GM04504 (cell line): Measurements from ENCODE around the gene FAIM2.

Source experiments
- DNase-seq: peaks from one replicate; pipeline ENCODE4 v3.0.0-alpha.2; 2012; ENCODE audit warnings: low read depth

FAIM2 gene

DNA sequence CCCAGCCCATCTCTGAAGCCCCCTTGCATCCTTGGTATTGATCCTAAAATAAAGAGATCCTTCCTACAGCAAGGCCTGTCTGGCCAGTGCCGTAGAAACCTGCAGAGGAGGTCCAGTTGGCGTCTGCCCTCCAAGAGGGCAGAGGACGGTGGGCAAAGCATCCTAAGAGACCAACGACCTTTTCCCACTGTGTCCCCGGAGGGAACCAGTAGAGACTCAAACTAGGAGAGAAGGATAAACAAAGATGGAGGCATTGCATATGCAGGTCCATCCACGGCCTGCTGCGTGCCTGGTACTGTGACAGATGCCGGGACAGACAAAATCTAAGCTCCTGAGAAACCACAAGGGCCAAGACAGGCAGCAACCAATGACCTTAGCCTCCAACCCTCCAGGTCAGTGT is 79.3 kb downstream of the FAIM2 start:
- no peak for DNase-seq

- no peak for DNase-seq
These were observed 79.7 kb downstream of the FAIM2 start for GRCh38 chr12:49823951-49824350.

DNA sequence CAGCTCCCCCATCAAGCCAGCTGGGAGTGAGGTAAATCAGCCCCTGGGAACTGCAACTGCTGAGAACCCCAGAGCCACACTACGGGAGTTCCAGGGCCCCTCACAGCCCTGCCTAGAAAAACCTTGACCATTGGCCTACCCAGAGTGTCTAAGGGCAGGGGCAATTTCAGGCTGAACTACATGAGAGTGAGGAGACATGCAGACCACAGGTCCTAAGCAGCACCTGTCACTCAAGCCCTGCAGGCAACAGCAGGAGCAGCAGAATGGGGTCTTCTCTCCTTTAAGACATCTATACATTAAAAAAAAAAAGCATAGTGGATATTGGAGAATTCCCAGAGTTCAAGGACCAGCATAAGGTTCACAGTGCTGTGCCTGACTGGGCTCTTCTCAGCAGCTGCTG is 80.3 kb downstream of the FAIM2 start:
- no peak for DNase-seq

DNA sequence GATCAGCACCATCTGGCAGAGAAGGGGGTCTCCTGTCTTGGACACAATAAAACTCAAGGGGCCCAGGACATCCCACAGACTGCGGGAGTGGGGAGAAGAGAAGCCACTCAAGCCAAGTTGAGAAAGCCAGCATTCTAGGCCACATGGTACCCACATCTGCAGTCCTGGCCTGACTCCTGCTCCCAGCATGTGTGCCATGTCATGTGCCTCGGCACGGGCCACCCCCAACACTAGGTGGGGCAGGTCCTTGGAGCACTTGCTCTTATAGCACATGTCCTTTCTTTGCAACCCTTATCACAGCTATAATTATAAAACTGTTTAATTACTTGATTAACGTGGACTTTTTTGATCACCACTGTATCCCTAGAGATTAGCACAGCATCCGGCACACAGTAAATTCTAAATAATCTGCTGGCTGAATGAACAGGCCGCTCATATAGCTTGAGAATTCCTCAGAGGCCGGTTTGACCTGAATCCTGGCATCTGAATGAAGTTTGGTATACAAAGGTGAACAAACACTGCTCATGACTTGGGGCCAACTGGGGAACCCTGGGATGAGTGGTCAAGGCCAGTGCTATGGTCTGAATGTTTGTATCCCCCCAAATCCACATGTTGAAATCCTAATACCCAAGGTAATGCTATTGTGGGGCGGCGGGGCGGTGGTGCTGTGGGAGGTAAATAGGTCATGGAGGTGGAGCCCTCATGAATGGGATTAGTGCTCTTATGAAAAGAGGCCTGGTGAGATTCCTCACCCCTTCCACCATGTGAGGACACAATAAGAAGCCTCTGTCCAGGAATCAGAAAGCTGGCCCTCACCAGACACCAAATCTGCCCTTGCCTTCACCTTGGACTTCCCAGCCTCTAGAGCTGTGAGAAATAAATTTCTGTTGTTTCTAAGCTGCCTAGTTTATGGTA is 82.1 kb downstream of the FAIM2 start:
- no peak for DNase-seq

GRCh38 chr12:49819786-49820185 is 83.9 kb downstream of the FAIM2 start:
- no peak for DNase-seq

GRCh38 chr12:49818241-49818895 is 85.3 kb downstream of the FAIM2 start:
- no peak for DNase-seq
